Stimulated activated CD4-positive, alpha-beta T cell treated with anti-CD3 and anti-CD28 coated beads, Interleukin-4, amount 100 ng/mL, for 1 hour (primary cell): ENCODE data around the gene PTGES3L.

Source experiments
- DNase-seq: peaks from one replicate; pipeline ENCODE4 v3.0.0-alpha.2; 2020

The PTGES3L gene

DNA sequence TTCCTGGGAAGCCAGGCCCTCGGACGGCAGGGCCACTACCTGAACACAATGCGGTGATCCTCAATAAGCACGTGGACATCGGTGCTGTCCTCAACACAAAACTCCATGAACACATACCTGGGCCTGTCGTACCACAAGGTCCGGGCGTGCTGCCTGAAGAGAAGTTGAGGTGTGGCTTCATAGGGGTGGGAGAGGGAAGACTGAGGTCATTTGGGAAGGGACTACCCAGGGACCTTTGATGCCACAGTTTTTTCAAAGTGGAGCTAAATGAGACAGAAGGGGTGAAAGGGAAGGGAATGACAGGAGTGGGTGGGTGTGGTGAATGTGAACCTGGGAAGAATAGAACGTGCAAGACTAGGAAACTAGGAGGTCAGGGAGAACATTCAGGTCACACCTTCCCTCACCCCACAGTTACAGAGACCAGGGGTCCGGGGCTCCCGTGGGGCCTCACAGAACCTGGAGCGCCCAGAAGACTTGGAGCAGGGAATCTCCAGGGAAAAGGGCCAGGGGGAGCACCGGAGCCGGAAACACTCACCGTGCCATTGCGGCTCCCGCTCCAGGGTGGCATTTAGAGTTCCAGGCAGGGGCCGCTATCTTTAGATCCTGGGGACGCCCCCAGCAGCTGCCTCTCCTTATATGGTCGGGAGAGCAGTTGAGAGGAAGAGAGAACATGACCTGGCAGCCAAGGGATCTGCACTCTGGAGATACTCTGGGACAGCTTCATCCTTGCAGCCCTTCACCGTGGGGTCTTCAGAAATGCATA, at the start of gene PTGES3L:
TSS of gene PTGES3L (minus strand) at position 570 of the 763 bp plus-strand sequence. CDS start at position 543, 27 bp downstream.
- peak; percentile 20 for DNase-seq

DNA sequence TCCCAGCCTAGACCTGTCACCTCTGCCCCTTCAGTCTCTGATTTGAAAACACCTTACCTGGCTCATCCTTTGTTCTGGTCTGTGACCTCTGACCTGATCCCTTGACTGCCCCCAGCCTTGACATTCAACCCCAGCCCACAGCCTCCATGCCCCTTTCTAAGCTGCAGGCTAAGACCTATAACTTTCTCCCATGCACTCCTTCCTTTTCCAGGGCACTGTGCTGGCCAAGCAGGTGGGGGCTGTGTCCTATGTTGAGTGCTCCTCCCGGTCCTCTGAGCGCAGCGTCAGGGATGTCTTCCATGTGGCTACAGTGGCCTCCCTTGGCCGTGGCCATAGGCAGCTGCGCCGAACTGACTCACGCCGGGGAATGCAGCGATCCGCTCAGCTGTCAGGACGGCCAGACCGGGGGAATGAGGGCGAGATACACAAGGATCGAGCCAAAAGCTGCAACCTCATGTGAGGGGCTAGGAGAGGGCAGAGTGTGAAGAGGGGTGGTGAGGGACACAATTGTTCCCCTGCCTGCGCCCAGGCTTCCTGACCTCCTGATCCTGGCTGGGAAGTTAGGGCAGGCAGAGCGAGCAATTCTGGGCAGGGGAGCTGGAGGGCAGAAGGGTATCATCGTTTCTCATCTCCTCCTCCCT, 48.5 kb upstream of the PTGES3L start:
- no peak for DNase-seq

DNA sequence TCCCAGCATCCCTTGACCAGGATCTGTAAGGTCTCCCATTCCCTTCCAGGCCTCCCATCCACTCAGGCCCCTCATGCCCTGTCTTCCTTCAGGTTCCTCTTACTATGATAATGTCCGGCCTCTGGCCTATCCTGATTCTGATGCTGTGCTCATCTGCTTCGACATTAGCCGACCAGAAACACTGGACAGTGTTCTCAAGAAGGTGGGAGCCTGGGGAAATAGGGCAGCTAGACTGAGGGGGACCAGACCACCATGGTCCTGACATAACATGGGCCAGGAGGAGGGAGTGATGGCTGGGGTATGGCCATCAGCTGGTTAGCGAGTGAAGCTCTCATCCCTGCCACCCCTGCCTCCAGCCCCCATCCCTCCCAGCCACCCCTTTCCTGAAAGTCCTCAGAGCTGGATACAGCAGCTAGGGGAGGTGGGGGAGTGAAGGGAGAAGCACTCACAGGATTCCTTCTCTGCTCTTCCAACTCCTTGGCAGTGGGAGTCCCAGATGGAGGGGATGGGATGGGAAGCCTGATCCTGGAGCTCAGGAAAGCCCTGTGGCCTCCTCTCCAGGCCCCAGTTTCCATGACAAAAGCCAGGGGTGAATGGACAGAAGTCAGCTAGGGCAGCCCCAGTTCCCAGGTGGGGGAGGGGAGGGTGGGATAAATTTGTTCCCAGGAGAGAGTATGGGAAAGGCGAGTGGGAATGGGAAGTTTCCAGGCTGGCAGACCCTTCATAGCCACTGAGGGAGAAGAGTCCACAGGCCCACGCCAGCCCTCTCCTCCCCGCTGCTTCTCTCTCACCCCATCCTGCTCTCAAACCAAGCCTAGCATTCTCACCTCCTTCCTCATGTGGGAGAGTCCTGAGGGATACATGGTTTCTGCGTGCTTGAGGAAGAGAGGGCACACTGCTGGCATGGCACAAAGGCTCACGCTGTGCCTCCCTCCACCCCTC, 47.5 kb upstream of the PTGES3L start:
- DNase-seq = no peak

DNA sequence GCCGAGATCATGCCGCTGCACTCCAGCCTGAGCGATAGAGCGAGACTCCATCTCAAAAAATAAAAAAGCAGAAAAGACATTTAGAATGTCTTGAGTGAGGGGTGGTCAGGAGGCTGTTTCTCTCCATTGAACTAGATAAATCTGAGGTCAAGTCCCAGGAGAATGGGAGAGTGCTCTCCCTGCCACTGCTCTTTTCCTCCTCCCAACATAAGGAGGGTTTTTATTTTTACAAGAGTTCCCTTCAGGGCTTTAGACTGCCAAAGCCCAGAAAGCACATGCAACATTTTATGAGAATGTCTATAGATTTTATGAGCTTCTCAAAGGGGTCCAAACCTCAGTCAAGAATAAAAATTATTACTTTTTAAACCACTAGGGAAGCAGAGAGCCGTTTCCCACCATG, 46.7 kb upstream of the PTGES3L start:
- no peak for DNase-seq

DNA sequence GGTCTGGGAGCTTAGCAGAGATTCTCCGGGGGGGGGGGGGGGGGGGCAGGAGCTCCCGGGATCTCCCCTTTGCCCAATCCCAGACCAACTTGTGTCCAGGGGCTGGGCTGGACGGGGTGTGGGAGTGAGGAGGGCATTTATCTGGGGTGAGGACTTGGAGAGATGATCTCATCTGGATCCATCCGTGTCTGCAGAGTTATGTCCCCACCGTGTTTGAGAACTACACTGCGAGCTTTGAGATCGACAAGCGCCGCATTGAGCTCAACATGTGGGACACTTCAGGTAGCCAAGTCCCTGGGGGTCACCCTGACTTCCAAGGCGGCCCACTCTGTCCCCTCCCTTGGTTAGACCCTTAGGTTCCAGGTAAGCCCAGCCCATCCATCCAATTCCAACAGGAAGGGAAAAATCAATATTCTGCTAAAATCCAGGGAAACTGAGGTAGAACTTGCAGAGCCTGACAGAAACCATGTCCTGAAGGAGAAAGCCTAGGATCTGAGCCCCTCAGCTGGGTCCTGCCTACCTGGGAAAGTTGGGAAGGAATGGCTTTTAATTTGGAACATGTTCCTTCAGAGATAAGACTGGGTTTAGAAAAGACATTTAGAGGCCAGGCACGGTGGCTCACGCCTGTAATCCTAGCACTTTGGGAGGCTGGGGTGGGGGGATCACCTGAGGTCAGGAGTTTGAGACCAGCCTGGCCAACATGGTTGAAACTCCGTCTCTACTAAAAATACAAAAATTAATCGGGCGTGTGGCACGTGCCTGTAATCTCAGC, 46.1 kb upstream of the PTGES3L start:
- no peak for DNase-seq

DNA sequence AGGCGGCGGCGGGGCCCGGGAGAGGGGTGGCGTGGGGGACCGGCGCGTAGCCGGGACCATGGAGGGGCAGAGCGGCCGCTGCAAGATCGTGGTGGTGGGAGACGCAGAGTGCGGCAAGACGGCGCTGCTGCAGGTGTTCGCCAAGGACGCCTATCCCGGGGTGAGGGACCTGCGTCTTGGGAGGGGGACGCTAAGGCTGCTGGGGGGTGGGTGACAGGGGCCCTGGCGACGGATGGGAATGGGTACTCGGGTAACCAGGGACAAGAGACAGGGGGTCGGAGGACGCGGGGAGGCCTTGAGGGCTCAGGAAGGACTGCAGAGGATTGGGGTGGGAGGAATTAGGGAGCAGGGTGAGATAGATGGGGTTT, 45.4 kb upstream of the PTGES3L start:
- DNase-seq = no peak

DNA sequence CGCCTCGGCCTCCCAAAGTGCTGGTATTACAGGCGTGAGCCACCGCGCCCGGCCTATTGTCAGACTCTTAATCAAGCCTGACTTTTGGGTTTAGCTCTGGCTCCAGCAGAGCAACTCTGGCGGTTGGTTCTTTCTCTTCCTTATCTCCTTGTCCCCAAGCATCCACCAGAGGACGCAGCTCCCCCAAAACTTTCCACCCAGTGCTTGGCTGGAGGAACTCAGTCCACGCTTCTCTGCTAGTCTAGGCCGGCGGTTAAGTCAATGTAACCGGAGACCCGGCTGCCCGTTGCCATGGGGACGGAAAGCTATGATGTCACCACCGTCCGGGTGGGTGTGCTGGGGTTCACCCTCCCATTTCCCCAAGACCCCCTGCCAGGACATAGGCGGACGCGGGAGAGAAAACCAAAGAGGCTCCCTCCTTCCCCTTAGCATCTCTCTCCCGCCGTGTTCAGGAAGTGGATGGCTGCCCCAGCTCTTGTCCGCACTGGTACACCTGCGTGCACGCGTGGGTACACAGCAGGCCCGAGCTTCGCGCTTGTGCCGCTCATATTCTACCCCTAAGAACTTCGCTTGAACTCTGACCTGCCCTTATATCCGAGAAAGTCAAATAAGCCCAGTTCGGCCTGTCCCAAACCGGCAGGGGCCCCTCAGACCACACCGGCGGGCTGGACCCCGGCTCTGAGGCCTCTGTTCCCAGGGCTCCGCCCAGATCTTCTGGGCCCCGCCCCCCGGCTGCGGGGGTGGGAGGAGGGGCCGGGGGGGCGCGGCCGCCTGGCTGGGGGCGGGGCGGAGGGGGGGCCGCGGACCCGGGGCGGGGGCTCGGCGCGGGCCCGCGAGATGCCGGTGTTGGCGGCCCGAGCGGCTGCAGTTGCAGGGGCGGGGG, 44.8 kb upstream of the PTGES3L start, which contains the start of gene RND2:
TSS of gene RND2 (plus strand) at position 825 of the 883 bp plus-strand sequence. CDS start 117 bp downstream, outside the sequence.
- peak; percentile 74 for DNase-seq

DNA sequence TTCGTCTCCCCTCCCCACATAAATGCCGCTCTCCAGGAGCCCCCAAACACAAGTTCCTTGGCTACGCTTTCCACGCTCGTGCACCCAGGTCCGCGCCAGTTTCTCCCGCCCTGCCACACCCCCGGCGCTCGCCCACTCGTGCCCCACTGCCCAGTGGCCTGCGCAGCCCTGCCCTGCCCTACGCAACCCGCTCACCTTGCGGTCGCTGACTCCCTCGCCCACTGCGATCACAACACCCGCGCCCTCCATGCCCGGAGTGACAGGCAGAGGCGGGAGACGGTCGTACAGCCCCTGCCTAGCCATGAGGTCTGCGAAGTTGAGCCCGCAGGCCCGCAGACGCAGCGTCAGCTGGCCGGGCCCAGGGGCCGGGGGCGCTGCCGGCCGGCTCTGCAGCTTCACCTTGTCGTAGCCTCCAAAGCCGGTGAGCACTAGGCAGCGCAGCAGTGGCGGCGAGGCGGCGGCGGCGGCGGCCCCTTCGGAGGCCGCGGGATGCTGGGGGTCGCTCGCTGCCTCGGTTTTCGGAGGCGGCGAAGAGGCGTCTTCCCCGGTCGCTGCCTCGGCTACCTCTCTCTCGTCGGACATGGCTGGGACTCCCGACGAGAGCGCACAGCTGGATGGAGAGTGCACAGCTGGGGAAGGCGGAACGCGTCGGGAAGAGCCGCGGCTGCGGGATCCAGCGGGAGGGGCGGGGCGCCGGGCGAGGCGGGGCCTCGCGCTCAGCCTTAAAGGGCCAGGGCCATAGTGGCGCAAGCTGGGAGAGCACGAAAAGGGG, 42.0 kb upstream of the PTGES3L start, which contains the start of gene VAT1:
TSS of gene VAT1 (minus strand) at position 645 of the 772 bp plus-strand sequence. CDS start at position 582, 63 bp downstream.
- peak; percentile 69 for DNase-seq

DNA sequence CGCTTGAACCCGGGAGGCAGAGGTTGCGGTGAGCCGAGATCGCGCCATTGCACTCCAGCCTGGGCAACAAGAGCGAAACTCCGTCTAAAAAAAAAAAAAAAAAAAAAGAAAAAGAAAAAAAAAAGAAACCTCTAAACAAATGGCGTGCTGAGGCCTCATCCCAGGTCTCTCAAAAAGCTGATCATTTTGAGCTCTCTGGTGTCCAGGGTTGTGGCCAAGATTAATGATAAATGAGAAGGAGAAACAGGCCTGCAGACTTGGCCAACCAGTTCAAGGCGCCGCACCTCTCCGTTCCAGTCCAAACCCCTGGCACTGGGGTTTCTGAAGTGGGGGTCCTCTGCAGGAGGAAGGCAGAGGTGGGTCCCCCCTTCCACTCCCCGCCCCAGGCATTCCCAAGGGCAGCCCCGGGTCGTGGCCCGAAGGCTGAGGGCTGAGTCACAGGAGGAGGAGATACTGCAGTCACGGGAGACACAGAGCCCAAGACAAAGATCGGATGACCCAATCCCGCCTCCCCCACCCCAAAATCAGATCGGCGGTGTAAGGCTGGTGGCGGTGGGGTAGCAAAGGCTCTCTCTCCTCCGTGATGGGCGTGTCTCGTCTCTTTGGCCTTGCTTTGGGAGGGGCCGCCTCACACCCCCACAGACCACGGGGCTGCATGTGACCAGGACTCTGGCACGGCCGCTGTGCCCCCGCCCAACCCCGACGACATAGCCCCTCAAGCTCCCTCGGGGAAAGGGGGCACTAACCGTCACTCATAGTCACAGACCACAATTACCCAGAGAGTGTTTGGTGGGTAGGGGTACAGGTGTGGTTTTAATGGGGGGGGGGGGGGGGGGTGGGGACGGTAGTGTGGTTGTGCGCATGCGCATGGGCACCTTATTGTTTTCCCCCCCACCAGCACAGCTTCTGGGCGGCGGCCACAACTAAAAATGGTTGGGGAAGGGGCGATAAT, 41.2 kb upstream of the PTGES3L start:
- peak; percentile 39 for DNase-seq

DNA sequence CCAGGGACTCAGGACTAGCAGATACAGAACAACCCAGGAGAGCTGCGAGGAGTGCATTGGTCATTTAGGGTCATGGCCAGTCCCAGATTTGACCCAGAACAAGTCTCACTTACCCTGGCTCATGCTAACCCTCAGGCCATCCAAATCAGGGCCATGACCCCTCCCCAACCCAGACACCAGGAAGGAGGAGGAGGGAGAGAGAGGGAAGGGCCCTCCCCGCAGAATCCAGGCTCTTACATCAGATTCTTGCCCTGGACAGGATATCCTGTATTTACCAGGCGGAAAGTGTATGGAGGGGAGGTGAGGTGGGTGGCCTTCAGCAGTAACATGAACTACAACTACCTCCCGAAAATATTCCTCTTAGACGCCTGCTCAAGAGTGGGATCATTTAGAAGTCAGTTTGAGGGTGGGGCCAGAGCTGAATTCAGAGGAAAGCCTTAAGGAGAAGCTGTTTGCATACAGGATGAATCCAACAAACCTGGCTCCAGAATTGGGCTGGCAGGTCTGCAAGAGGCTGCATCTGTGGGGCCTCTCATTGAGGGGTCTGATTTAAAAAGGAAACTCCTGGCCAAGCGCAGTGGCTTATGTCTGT, 40.2 kb upstream of the PTGES3L start:
- no peak for DNase-seq

DNA sequence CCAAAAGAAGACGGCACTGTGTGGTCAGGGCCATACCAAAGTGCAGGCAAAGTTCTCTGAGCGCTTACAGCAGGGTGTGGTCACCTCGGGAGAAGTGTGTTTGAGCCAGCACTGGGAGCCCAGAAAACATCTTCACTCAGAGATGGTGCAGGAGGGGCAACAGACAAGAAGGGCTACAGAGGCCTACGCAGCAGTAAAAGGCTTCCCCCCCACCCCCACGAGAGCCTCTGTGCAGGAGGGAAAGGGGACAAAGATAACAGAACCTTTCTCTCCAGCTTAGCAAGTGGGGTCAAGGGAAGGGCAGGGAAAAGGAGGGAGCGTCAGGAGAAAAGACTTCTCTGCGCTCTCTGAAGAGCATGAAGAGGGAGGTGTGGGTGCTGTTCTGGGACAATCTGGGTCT, 39.5 kb upstream of the PTGES3L start:
- no peak for DNase-seq

DNA sequence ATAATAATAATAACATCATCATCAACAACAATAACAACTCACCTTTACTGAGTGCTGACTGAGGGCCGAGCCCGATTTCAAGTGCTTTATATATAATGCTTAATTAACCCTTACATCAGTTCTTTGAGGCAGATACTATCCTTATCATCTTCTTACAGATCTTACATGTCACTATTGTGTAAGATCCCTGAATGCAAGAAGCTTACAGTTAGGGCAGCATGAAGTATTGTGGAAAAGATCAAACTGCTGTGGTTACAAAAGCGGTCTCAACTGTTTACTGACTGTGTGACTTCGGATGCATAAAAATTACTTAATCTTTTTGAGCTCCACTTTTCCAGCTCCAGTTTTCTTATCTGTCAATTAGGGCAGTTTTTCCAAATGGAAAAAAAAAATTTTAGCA, 39.1 kb upstream of the PTGES3L start:
- no peak for DNase-seq

DNA sequence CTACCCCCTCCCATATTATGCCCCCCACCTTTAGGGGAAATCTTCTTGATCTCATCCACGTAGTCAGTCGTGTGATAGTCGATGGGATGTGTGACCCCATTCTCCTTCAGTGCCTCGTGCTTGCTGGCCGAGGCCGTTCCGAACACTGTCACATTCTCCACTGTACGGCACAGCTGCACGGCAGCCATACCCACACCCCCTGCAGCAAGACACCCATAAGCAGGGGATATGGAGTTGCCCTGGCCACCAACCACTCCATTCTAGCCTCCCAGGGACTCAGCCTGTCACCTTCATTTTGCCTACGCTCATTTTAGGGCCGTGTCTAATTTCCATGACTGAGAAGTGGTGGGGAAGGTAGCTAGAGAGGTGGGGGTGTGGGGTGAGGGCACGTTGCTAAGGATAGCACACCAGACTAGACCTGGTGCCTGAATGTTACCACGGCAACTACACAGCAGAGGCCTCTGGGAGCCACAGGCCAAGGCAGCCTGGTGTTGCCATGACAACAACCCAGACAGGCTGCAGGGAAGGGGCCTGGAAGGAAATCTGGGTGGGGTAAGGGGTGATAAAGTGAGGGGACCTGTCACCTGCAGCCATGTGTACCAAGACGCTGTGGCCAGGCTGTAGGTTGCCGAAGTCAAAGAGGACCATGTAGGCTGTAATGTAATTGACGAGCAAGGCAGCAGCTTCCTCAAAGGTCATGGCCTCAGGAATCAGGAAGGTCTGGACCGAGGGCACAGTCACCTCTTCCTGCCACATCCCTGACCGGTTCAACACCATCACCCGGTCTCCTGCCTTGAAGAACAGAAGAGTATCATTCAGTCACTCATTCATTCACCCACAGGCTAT, 38.4 kb upstream of the PTGES3L start:
- no peak for DNase-seq

DNA sequence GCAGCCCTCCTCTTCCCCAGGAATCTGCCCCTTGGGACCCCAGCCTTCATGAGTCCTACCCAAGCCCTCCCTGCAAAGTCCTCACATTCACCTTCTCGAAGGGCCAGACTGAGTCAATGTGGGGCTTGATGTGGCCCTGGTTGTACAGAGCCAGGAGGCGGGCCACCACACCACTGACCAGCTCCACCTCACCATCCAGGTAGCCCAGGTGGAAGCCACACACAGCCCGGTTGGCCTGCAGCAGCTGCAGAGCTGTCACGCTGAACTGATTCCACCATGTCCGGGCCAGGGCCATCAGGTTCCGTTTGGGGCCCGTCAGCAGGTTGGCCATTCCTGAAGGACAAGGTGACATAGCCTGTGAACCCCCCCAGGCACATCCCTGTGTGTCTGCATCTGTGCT, 36.3 kb upstream of the PTGES3L start:
- no peak for DNase-seq

DNA sequence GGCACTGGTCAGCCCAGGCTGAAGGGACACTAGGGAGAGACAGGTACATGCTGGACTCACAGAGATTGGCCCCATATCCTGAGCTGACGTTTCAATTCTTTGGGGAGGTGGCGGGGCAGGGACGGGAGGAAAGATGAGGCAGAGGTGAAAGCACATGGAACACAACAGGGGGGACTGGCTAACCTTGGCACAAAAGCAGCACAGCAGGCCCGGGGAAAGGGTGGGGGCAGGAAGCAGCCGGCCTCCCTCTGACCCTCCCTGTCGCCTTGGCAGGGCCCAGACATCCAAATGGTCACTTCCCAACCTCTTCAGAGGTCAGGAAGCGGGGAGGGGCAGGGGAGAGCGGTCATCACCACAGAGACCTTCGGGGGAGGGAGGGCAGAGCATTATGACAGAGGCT, 35.7 kb upstream of the PTGES3L start:
- no peak for DNase-seq

DNA sequence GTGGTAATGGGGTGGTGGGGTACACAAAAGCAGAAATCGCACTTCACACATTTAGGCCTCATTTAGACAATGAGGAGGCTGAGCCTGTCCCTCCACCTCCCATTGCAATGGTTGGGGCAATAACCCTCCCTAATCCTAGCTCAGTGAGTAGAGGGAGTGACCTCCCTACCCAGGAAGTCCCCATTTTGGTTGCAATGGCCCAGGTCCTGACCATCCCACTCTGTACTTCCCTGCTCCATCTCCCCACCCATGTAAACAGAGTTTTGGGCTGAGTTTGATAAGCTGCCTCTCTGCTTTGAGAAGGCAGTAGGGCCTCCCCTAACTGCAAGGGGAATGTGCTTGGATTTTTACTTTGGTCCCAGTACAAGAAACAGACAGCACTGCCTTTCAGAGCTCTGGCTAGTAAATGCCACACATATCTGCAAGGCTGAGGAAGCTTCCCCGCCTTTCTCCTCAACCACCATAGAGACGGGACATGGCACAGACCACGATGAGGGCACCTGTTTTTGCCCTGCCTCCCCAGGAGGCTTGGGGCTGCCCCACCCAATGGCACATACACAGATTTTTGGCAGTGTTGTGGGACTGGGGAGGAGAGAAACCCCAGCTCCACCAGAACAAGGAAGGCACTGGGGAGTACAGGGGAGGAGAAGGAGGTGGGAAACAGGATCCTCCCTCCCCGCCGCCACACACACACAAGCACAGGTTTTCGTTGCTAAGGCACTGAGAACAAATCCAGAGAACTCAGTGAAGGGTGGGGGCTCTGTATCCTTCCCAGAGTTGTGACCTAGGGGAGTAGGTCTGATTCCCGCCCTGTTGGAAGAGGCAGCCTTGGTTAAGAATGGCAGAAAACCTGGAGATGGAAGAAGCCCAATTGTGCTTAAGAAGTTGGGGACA, 35.0 kb upstream of the PTGES3L start:
- DNase-seq = no peak
